DMS114 treated with DMSO at 0.1 percent for 48 hours (cell line): ENCODE data around the gene MTMR12.
"Not testable (repeated sequence)": the region's sequence is repeated elsewhere in the genome, so short reads cannot be mapped to it uniquely, and the experiment has no call there.

Experiments used
- DNase-seq: peaks from one replicate; lab custom pipeline; 2025; ENCODE audit not compliant: unreplicated experiment; lab: John Stamatoyannopoulos, UW

The MTMR12 gene

DNA sequence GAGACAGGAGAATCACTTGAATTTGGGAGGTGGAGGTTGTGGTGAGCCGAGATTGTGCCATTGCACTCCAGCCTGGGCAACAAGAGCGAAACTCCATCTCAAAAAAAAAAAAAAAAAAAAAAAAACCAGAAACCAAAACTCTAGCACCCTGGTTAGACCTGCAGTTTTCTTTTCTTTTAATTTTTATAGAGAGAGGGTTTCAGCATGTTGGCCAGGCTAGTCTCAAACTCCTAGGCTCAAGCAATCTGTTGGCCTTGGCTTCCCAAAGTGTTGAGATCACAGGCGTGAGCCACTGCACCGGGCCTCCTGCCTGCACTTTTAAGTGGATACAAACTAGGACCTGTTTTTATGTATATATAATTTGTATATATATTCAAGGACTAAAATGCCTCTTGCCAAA, 12.9 kb upstream of the MTMR12 start:
- DNase-seq: no peak

DNA sequence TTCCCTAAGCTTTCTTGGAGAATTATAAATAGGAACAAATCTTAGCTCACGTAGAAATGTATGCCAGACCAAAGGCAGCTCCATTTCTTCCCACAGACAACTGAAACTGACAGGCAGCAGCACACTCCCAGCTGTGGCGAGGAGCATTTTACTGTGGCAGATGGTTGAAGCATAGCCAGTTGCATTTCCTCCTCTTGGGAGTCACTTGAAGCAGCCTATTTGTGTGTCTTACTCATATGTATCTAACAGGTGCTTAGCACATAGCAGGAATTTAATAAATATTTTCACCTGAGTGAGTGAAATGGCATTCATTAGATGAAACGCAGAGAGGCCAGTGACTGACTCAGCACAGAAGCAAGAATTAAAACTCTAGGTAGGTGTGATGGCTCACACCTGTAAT, 12.3 kb upstream of the MTMR12 start:
- no peak for DNase-seq

DNA sequence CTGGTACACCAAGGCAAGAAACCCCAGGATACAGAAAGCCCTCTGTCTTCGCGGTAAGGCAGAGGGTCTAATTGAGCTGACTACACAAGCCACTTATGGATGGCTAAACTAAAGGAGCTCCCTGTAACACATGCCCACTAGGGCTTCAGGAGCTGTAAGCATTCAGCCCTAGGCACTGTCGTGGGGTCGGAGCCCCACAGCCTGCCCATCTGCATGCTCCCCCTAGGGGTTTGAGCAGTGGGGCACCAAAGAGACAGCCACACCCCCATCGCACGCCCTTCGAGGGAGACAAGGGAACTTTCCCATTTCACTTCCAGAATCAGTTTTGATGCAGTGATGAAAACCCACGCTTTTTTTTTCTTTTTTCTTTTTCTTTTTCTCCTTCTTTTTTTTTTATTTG, 11.0 kb upstream of the MTMR12 start:
- DNase-seq: no peak

DNA sequence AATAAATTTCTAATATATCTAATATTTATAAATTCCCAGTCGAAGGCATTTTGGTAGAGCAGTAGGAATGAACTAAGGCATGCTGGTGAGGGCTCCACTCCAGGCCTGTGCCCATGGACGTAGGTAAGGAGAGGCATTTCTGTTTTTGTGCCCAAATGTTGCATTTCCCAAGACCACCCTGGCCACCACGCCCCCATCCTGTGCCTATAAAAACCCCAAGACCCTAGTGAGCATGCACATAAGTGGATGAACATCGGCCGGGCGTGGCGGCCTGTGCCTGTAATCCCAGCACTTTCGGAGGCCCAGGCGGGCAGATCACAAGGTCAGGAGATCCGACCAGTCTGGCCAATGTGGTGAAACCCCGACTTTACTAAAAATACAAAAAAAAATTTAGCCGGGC, 10.1 kb upstream of the MTMR12 start:
- DNase-seq: no peak

DNA sequence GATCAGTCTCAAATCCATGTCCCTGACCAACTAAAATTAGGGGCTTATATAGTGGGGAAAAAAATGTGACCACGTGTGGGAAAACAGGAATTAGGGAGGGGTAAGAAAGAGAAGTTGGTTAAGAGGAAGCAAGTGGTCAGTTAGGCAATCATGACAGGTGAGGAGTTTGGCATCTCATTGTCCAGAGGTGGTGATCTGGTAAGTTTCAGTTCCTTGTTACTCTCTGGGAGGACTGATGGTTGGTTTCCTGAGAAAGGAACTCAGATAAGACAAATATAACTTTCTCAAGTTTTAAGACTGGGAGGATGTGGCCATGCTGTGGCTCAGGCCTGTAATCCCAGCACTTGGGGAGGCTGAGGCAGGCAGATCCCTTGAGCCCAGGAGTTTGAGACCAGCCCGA, 9.0 kb upstream of the MTMR12 start:
- DNase-seq: not testable (repeated sequence)

DNA sequence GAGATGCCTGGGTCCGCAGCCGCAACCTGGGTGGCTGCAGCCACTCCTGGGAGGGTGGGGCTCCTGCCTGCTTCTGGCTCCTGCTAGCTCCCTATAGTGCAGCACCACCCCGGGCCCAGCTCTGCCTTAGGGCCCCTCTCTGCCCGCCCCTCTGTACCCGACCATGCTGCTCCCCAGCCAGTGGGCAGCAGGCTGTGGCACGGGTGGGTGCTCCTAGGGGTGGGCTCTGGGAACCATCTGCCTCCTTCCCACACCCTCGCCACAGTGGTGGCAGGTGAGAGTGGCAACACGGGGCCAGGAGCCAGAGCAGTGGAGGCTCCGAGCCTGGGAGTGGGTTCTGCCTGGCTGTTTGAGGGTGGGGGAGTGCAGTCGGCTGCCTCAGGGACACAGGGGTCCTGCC, 7.8 kb upstream of the MTMR12 start:
- no peak for DNase-seq

DNA sequence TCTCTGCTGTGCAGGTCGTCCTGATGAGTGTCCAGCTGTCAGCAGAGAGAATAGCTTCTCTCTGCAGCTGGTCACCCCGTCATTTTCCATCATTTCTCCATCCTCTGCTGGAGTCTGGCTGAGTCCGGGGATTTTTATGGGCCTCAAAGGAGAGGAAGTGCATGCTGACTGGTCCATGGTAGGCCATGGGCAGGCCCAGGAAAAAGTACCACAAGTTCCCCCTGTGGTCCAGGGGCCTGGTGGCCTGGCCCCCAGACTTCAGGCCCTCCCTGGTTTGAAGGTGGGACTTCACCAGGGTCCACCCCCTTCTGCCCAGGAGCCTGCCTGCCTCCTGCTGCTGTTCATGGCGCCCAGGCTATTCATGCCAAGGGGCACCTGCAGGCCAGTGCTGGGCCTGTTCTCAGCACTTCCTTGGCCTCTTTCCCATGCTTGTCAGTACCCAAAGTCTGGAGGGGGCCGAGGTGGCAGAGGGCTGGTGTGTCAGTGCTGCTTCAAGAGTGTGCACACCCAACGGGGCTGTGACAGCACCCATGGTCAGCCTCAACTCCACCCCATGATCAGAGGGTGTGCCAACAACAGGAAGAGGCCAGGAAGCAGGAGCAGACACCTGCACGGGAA, 7.3 kb upstream of the MTMR12 start:
- no peak for DNase-seq

DNA sequence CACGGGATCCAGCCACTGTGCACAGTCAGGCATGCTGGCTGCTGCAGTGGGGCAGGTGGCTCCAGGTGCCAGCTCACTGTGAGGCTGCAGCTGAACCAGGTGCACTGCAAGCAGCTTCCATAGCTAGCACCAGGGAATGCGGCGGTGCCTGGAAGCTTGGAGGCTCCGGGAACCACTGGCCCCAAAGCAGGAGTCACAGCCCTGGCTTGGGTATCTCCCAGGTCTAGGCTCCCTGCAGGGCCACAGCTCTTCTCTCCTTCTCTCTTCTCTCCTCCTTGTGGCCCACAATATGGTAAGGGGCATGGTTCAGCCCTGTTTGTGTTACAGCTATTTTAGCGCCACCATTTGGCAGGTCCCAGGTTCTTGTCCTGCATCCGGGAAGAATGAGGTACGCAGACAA, 6.7 kb upstream of the MTMR12 start:
- no peak for DNase-seq

DNA sequence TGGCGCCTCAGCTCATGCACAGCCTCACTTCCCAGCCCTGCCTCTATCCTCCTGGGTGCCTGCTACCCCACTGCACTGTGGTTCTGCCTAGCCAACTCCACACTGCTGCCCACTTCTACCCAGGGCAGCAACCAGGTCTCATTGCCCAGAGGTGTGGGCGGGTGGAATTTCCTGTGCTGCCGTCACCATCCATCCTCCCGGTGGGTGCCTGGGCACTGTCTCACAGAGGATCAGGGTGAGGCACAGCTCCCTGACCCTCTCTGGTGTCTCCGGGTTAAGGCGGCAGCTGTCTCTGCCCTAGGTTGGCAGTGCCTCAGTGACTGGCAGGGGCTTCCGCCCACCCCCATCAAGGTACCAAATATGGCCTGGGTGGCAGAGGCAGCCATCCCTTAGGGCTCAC, 4.3 kb upstream of the MTMR12 start:
- no peak for DNase-seq

DNA sequence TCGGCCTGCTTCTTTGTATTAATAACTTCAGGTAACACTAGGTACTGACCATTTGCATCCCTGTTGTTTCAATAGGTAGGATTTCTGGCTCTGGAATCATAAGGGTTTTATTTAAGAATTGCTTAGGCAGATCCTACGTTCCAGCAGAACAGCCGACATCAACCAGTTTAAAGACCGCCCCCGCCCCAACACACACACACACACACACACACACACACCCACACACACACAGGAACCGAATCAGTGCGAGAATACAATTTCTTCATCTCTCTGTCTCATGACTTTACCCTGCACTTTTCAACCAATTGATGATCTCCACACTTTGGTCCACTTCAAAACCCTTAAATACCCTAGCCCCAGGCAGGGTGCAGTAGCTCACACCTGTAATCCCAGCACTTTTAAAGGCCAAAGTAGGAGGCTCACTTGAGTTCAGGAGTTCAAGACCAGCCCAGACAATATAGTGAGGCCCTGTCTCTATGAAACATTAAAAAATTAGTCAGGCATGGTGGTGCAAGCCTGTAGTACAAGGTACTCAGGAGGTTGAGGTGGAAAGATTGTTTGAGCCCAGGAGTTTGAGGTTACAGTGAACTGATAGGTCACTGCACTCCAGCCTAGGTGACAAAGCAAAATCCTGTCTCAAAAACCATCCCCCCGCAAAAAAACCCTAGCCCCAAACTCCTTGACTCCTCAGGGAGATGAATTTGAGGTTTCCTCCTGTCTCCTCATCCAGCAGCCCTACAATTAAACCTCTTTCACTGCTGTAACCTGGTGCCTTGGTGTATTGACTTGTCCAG, 2.7 kb upstream of the MTMR12 start:
- no peak for DNase-seq

DNA sequence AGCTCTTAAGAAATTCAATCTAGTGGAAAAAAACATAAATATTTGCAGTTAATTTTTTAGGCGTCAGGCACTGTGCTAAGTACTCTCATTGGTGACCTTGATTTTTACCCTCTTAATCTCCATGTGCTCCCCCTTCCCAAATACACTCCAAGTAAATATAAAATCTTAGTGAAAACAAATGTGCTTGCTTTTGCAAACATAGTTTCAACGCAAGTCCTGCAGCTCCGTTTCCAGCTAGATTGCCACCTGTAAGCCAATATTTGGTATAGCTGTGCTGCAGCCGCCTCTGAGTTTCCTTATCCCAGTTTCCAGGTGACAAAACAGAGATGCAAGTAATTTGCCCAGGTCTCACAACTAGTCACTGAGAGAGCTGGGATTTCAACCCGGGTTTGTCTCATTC, 1.9 kb upstream of the MTMR12 start:
- no peak for DNase-seq

DNA sequence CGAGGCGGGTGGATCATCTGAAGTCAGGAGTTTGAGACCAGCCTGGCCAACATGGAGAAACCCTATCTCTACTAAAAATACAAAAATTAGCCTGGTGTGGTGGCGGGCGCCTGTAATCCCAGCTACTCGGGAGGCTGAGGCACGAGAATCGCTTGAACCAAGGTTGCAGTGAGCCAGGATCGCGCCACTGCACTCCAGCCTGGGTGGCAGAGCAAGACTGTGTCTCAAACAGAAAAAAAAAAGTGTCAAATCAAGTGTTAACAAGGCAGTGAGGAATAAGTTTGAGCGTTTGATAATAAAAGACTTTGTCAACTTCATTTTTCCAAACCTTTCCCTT, 1.4 kb upstream of the MTMR12 start:
- not testable (repeated sequence) for DNase-seq

DNA sequence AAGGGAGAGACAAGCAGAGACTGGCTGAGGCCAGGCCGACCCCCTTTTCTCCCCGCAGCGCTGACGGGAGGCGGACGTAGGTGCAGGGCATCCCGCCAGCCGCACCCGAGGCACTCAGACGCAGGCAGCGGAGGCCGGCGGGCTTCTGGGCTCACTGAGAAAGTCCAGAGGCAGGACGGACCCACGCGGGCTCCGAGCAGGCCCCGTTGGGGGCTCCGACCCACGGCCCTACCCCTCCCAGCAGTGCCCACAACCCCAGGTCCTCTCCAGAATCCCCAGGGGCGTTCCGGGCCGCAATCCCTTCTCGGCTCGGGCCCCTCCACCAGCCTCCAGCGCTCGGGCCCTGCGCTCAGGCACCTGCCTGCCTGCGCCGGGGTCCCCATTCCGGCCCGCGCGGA, 543 bp downstream of the MTMR12 start:
- DNase-seq: no peak

DNA sequence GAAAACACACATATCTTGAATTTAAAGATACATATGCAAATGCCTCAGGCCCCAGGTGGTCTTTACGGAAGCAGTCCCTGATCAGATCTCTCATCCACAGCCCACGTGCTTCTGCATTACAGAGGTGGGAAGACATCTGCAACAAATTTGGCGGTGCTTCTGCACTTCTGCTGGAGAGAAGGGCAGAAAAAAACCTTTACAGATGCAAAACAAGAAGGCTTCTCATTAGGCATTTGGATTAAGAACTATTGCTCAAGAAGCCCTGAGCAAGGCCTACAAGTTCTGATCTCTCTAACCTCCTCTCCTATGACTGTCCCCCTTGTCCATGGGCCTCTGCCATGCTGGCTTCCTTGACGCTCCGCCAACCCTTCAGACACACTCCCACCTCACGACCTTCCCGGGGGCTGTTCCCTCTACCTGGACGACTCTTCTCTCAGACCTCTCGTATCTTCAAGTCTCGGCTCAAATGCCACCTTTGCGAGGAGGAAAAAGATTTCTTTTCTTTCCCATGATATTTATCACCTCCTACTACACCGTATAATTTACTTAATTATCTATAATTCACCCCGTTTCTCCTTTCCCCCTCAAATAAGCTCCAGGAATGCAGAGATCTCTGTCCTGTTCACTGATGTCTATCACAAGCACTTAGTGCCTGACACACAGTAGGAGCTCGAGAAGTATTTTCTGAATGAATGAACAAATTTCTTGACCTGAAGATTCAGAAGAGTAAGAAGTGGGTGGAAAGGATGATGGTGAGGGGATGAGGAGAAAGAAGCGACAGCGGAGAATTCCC, 1.1 kb downstream of the MTMR12 start:
- DNase-seq: no peak

DNA sequence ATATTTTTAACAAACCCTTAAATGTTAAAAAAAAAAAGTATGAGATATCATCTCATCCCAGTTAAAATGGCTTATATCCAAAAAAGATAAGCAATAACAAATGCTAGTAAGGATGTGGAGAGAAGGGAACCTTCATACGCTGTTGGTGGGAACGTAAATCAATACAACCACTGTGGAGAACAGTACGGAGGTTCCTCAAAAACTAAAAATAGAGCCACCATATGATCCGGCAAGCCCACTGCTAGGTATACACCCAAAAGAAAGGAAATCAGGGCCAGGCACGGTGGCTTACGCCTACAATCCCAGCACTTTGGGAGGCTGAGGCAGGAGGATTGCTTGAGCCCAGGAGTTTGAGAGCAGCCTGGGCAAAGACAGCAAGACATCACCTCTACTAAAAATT, 3.0 kb downstream of the MTMR12 start:
- DNase-seq: no peak

DNA sequence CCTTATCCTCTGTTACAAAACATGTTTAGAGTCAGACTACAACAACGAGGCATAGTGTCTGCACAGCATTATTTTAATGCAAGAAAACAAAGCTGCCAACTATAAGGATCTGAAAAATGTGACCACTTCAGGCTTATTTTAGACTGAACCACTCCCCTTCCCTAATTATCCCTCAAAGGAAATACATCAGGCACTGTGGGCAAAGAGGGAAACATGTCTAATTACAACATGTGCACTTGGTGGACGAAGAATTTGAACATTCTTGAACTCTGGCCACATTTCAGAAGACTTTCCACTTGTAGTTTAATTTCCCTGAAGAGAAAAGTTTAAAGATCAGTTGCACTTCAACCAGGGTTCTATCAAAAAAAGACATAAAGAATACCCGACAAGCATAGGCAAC, 3.8 kb downstream of the MTMR12 start:
- no peak for DNase-seq

DNA sequence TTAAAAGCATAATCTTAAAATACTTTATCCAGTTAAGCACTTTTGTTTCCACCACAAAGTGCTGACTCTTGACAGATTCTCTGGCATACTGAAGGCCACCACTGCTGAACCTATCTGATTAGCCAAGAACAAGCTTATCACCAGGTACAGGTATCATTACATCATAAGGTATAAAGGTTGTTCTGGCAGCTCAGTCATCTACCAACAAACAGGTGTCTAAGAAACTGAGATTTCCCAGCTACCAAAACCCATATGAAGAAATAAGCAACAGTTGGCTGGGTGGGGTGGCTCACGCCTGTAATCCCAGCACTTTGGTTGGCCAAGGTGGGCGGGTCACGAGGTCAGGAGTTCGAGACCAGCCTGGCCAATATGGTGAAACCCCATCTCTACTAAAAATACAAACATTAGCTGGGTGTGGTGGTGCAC, 5.0 kb downstream of the MTMR12 start:
- no peak for DNase-seq

DNA sequence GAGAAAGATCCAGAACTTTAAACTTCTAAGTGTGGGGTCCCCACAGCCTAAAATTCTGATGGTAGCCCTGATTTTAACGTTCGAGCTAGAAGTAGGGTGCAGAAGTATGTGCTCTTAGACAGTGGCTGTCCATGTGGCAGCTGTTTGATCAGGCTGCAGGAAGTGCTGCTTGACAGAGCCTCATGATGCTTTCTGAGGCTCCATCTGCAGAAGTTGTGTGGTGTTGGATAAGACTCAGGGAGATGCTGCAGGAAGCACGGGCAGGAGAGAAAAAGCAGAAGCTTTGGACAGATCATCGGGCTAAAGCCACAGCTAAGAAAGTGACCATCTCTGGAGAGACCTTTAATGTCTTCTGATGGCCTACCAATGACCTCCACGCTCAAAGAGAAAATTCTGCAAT, 8.1 kb downstream of the MTMR12 start:
- DNase-seq: no peak

DNA sequence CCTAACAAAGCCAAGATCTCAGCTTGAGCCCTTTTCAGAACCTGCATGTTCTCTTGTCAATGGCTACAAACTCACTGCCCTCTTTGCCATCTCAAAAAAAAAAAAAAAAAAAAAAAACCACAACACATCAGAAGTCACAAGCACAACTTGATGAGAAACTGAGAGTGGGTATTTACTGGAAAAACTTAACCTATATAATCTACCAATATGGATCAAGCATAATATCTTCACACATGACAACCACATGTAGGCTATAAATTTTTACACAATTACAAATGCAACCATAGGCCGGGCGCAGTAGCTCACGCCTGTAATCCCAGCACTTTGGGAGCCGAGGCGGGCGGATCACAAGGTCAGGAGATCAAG, 9.0 kb downstream of the MTMR12 start:
- DNase-seq: no peak

DNA sequence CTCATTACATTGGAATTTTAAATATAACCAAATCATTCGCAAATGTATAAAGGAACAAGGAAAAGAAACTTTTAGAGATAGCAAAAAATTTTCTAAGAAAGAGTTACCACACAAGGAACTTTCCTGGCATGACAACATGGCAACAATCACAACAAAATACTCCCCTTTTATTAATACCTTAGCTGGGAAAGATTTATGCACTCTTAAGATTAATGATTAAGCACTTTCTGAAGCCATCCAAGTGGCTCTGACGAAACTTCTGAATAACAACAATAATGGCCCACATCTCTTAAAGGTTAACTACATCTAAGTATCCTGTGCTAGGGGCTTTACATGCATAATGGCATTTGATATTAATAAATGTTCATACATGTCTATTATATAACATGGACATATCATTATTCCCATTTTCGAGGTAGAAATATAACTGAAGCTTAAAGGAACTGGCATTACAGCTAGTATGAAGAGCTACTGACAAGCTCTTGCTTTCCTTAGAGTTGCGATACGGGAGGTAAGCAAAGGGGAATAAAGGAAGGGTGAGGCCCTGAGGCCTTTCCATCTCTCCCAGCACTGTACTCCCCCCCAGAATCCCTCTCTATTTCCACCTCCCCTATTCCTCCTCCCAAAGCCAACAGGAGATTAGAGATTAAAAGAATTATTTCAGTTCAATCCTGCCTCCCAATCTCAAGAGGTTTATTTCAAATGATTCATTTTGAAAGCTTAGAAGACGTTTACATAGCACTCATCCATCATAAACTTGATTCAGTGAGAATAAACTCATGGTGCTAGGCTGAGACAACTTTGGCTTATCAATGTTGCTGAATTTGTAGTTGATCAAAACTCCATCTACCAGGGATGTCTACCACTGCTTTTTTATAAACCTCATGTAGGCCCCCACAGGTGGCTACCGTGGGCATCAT, 9.6 kb downstream of the MTMR12 start:
- DNase-seq: no peak

DNA sequence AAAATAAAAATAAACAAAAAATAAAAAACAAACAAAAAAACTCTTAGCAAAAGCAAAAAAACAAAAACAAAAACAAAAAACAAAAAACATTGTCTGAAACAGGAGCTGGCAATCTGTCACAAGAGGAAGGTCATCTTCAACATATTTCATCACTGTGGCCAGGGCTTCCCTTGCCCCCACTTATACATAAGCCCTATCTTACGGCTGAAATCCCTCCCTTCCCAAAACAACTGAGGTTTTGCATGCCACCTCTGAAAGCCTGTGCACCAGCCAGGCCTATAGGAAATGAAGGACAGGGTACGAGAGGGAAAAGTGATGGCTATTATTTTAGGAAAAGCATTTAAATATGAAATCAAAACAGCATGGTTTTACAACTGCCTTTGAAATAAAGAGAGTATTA, 10.8 kb downstream of the MTMR12 start:
- no peak for DNase-seq
